Esophagus (tissue), 2 donors: Measurements from ENCODE around the gene RALBP1. TPM values are rescaled to one million over a fixed set of nuclear protein-coding genes. Genes with fewer than 3 reads are reported as not detected.

ENCODE experiments used
- H3K27ac ChIP-seq, 2 donors: one replicate each; pipeline ENCODE4 v1.5.1; 2013; ENCODE audit warnings: low read depth in 2 of 2, mild to moderate bottlenecking in 2 of 2, inconsistent platforms in 1 of 2, low read length in 1 of 2, moderate library complexity in 1 of 2
- H3K27me3 ChIP-seq, 2 donors: one replicate each; pipeline ENCODE4 v1.6.1; 2013; ENCODE audit warnings: low read length in 2 of 2, control low read depth in 1 of 2, mild to moderate bottlenecking in 1 of 2; ENCODE audit not compliant: insufficient read depth in 2 of 2, control insufficient read depth in 1 of 2
- H3K36me3 ChIP-seq, 2 donors: one replicate each; pipeline ENCODE4 v1.6.1; 2013; ENCODE audit warnings: low read length in 1 of 2; ENCODE audit not compliant: control insufficient read depth in 2 of 2, insufficient read depth in 2 of 2
- H3K4me1 ChIP-seq, 2 donors: one replicate each; pipeline ENCODE4 v1.6.1; 2013; ENCODE audit warnings: low read length in 1 of 2; ENCODE audit not compliant: control insufficient read depth in 2 of 2, insufficient read depth in 2 of 2
- H3K4me3 ChIP-seq, 2 donors: one replicate each; pipeline ENCODE4 v1.5.1; 2013; ENCODE audit warnings: low read length in 2 of 2, mild to moderate bottlenecking in 2 of 2, low read depth in 1 of 2, moderate library complexity in 1 of 2
- H3K9me3 ChIP-seq, 2 donors: one replicate each; pipeline ENCODE4 v1.6.1; 2013; ENCODE audit warnings: mild to moderate bottlenecking in 2 of 2, low read depth in 1 of 2, low read length in 1 of 2, moderate library complexity in 1 of 2; ENCODE audit not compliant: control insufficient read depth in 2 of 2, insufficient read depth in 1 of 2
- WGBS, 2 donors: extraction: QIAGEN DNeasy Blood & Tissue Kit; methylation state at CpG; one replicate each; pipeline ENCODE4 v1.1.7; 2013; 5-methylcytosine and 5-hydroxymethylcytosine counted together
- polyA plus RNA-seq, 2 donors: library from polyadenylated mRNA; stranded (reverse); fragments of 200-250 nt; gene quantifications; one replicate each; pipeline ENCODE4 v1.2.3, GENCODE V29; 2013
- donor health status: healthy with polysubstance abuse.
- donor health status: Bipolar disorder and iron deficiency.

Gene RALBP1
- polyA plus RNA-seq, 2 donors, result 23.7 to 38.6 TPM

DNA sequence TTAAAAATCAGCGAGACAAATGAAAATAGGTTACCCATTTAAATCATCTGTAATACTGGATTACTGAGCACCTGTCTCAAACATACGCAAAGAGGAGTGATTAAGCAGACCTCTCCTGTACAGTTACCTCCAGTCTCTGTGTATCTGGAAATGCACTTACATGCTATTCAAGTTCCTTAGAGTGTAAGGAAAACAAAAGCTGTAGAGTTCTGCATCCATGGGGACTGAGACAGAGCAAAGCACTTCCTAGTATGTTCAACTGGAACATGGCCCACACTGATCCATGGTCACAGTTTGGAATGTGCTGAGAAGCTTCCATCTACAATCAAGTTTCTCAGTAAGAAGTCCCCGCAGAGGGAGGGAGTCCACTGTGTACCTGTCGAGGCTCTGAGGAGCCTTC is 75.1 kb downstream of the RALBP1 start:
- peaks cover 20 to 40% of the 10 kb centered on the region in 2 donors for H3K36me3 ChIP-seq
- H3K4me3 ChIP-seq, result no peak overlapping the region
- H3K9me3 ChIP-seq, result no peaks in the 10 kb centered on the region
- H3K27ac ChIP-seq, result no peak overlapping the region
- H3K27me3 ChIP-seq, result no peaks in the 10 kb centered on the region
- no peaks in the 10 kb centered on the region for H3K4me1 ChIP-seq
- WGBS, 2 donors, result 77 to 87% methylated on average over 4 of the region's 4 CpGs

DNA sequence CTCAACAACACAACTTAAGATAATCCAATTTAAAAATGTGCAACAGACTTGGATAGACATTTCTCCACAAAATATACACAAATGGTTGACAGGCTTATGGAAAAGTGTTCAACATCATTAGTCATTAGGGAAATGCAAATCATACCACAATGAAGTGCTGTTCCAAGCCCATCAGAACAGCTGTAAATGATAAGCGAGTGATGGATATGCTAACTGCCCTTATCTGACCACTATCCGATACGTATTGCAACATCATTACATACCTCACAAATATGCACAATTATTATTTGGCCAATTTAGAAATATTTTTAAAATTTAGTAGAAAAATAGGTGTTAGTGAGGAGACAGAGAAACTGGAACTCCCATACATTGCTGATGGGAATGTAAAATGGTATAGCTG is 76.9 kb downstream of the RALBP1 start:
- no peaks in the 10 kb centered on the region for H3K27me3 ChIP-seq
- no peak overlapping the region for H3K27ac ChIP-seq
- WGBS, 2 donors, result 92 to 97% methylated on average over 3 of the region's 3 CpGs
- no peaks in the 10 kb centered on the region for H3K9me3 ChIP-seq
- no peak overlapping the region for H3K4me3 ChIP-seq
- peaks cover 15 to 36% of the 10 kb centered on the region in 2 donors for H3K36me3 ChIP-seq
- H3K4me1 ChIP-seq, result no peaks in the 10 kb centered on the region

DNA sequence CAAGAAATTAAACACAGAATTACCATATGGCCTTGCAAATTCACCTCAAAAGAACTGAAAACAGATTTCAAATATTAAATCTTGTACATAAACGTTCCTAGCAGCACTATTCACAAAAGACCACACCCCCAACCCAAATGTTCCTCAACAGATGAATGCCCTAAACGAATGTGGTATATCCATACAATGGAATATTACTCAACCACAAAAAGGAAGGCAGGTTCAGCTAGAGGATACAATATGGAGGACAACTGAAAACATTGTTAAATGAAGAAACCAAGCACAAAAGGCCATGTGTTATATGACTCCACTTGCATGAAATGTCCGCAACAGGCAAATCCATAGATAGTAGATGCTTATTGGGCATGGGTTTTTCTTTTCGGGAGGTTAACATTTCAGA is 77.3 kb downstream of the RALBP1 start:
- no peak overlapping the region for H3K27ac ChIP-seq
- H3K36me3 ChIP-seq, result peaks cover 10 to 33% of the 10 kb centered on the region in 2 donors
- no peaks in the 10 kb centered on the region for H3K9me3 ChIP-seq
- H3K27me3 ChIP-seq, result no peaks in the 10 kb centered on the region
- no peaks in the 10 kb centered on the region for H3K4me1 ChIP-seq
- H3K4me3 ChIP-seq, result no peak overlapping the region
- WGBS, 2 donors, result 90 to 93% methylated on average over 4 of the region's 4 CpGs

DNA sequence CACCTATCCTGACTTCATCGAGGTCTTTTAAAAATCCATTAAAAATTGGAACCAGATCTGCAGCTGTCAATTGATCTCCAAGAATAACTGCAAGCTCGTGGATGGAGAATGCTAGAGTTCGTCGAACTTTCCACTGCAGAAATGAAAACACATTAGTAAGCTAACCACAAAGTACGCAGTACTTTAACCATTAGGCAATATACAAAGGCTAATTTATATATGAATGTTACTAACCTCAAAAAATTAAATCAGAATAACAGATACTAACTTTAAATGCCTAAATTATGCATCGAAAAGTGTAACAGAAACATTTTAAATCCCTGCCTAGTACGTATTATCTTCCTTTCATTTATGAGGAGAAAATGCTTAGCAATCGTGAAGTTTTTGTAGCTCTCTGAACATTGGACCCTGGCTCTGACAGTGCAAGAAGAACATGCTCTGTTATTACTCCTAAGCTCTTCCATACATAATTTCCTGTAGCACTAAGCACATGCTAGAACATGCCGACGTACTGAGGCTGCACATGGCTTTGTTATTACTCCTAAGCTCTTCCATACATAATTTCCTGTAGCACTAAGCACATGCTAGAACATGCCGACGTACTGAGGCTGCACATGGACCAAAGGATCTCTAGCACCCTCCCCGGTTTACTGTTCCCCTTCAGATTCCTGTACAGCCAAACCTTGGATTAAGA is 82.1 kb downstream of the RALBP1 start:
- Histone ChIP-seq H3K4me3 (no peak overlapping the region), H3K27me3 (no peaks in the 10 kb centered on the region), H3K36me3 (peaks cover 11 to 19% of the 10 kb centered on the region in 2 donors), H3K9me3 (no peaks in the 10 kb centered on the region), H3K4me1 (peaks cover 0 to 2% of the 10 kb centered on the region in 2 donors), H3K27ac (no peak overlapping the region)
- 56 to 72% methylated on average over 13 of the region's 13 CpGs for WGBS, 2 donors

DNA sequence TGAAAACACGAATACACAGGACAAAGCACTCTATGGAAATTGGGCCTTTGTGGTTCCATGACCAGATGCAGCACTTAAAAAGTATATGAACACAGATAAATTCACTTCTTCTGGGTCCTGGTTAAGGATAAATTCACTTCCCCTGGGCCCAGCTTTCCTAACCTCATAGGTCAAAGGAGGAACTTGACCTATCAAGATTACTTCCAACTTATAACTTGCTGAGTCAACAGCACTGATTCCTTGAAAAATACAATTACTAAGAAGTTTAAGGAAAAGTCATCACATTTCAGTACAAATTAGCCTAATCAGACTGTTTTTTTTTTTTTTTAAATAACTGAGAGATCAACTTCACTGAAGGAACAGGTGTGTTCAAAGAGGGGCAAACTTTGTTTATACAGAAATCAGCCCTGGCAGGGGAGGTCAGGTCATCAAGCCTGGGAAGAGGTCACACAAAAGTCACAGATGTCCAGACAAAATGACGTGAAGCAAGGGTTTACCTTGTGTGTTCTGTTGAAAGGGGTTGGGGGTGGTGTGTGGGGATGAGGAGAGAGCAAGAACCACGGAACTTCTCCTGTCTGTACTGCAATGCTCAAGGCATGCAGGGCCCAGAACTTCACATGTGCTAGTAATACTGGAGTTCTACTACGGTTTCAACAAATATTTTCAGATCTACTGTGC is 83.2 kb downstream of the RALBP1 start:
- peaks cover 5 to 18% of the 10 kb centered on the region in 2 donors for H3K36me3 ChIP-seq
- no peaks in the 10 kb centered on the region for H3K27me3 ChIP-seq
- peaks cover 0 to 2% of the 10 kb centered on the region in 2 donors for H3K4me1 ChIP-seq
- no peak overlapping the region for H3K27ac ChIP-seq
- 77 to 79% methylated on average over 4 of the region's 4 CpGs for WGBS, 2 donors
- H3K4me3 ChIP-seq, result no peak overlapping the region
- H3K9me3 ChIP-seq, result no peaks in the 10 kb centered on the region

DNA sequence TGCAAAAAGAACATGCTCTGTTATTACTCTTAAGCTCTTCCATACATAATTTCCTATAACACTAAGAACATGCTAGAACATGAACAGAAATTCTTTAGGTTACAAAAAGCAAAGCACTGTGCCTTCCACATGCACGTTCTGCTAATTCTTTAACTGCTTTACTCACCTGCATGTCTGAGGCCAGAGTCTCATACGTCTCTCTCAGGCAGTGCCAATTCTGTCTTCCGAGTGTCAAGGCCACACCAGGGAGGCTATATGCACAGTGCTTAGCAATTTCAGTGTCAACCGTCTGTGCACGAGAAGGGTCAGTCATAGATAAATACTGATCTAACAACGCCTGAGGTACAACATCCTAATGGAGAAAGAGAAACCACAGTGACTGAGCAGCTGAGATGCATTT is 83.9 kb downstream of the RALBP1 start:
- Histone ChIP-seq H3K36me3 (peaks cover 2 to 17% of the 10 kb centered on the region in 2 donors), H3K27me3 (no peaks in the 10 kb centered on the region), H3K4me1 (peaks cover 0 to 2% of the 10 kb centered on the region in 2 donors), H3K4me3 (no peak overlapping the region), H3K27ac (no peak overlapping the region), H3K9me3 (no peaks in the 10 kb centered on the region)
- 59 to 61% methylated on average over 6 of the region's 6 CpGs for WGBS, 2 donors

DNA sequence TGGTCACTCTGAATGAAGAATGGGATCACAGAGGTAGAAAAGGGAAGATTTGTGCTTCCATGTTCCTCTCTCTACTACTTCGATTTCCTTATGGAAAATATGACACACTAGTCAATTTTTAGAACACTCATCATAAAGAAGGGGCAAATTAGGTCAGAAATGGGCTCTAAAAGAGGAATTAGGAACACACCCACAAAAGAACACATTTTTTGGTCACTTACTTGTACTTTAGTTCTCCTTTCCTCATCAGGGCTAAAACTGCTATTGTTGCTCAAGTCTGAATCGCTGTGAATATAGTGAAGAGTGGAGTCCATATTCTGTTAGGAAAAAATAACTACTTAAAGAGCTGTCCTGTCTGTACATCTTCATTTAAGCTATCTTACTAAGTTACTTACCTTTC is 86.4 kb downstream of the RALBP1 start:
- no peaks in the 10 kb centered on the region for H3K27me3 ChIP-seq
- no peak overlapping the region for H3K4me3 ChIP-seq
- no peak overlapping the region for H3K27ac ChIP-seq
- peaks cover 0 to 2% of the 10 kb centered on the region in 2 donors for H3K4me1 ChIP-seq
- no peaks in the 10 kb centered on the region for H3K9me3 ChIP-seq
- H3K36me3 ChIP-seq, result peaks cover 2 to 14% of the 10 kb centered on the region in 2 donors
- WGBS, 2 donors, result 83 to 96% methylated on average over 2 of the region's 2 CpGs

DNA sequence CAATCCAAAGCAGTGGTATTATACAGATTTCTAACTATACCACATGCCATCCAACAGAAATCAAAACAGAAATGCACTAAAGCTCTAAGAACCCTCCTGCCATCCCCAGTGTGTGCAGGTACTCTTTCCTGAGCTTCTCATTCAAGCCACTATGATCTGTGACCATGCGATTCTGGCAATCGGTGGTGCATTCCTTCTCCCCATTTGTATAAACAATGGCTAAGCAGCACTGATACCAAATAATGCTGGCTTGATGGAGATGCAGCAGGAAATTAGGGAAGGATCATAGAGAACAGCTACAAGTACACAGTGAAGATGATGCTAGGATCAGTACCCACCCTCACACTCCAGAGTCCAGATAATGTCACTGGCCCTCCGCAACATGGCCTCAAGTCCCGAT is 87.3 kb downstream of the RALBP1 start:
- peaks cover 2 to 16% of the 10 kb centered on the region in 2 donors for H3K36me3 ChIP-seq
- no peak overlapping the region for H3K4me3 ChIP-seq
- 87 to 88% methylated on average over 4 of the region's 4 CpGs for WGBS, 2 donors
- H3K9me3 ChIP-seq, result no peaks in the 10 kb centered on the region
- no peak overlapping the region for H3K27ac ChIP-seq
- peaks cover 0 to 2% of the 10 kb centered on the region in 2 donors for H3K4me1 ChIP-seq
- H3K27me3 ChIP-seq, result no peaks in the 10 kb centered on the region

DNA sequence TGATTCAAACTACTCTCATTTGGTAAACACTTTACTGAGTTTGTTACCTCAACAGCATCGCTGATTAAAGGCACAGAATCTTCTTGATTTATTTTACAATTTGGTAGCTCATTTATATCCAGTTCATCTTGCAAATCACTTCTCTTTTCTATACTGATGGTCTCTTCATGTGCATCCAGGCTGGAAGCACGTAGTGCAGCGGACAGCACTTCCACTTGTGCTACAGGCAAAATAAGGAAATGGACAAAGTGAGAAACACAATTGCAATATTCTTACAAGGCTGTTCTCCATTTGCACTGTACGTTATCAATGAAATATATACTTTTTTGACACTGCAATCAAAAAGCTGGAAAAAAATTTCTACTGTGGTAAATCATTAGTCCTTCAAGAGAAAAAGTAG is 88.0 kb downstream of the RALBP1 start:
- Histone ChIP-seq H3K9me3 (no peaks in the 10 kb centered on the region), H3K27me3 (no peaks in the 10 kb centered on the region), H3K4me3 (no peak overlapping the region), H3K36me3 (peaks cover 5 to 18% of the 10 kb centered on the region in 2 donors), H3K4me1 (peaks cover 0 to 2% of the 10 kb centered on the region in 2 donors), H3K27ac (no peak overlapping the region)
- 89 to 92% methylated on average over 4 of the region's 4 CpGs for WGBS, 2 donors

DNA sequence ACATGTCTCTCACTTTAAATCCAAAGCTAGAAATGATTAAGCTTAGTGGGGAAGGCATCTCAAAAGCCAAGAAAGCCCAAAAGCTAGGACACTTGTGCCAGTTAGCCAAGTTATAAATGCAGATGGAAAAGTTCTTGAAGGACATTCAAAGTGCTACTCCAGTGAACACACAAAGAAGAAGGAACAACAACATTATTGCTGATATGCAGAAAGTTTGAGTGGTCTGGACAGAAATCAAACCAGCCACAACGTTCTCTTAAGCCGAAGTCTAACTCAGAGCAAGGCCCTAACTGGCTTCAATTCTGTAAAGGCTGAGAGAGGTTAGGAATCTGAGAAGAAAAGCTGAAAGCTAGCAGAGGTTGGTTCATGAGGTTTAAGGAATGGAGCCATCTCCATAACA is 90.1 kb downstream of the RALBP1 start:
- Histone ChIP-seq H3K27ac (no peak overlapping the region), H3K27me3 (no peaks in the 10 kb centered on the region), H3K9me3 (no peaks in the 10 kb centered on the region), H3K4me3 (no peak overlapping the region), H3K36me3 (peaks cover 5 to 14% of the 10 kb centered on the region in 2 donors), H3K4me1 (no peaks in the 10 kb centered on the region)
- WGBS, 2 donors, result 75 to 84% methylated on average over 2 of the region's 2 CpGs
